ENCODE results near the gene NAV3.

DNA sequence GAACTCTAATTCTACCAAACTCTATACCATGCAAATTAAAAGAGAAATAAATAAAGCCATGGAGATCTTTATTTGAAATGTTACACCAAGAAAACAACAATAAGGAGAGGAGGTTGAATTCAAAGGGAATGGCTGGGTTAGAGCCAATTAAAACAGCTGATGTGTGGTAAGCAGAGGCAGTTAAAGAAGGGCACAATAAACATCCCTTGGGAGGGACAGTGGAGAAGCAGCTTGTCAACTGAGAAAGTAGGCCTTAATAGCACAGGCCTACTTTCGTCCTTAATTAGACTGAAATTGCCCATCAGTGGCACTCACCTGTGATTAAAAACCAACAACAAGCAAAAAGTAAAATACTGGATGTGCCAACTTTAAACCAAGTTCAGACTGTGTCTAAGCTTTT lies 16.3 kb upstream of the NAV3 start:
- TF ChIP-seq JUND (IDR thresholded peaks at IDR 0.05) (no peak), FOXM1 (IDR thresholded peaks at IDR 0.05; ENCODE audit: low read depth) (no peak), YY1 (IDR thresholded peaks at IDR 0.05; ENCODE audit: low read depth) (no peak)
- TF ChIP-seq, protein P1, sequence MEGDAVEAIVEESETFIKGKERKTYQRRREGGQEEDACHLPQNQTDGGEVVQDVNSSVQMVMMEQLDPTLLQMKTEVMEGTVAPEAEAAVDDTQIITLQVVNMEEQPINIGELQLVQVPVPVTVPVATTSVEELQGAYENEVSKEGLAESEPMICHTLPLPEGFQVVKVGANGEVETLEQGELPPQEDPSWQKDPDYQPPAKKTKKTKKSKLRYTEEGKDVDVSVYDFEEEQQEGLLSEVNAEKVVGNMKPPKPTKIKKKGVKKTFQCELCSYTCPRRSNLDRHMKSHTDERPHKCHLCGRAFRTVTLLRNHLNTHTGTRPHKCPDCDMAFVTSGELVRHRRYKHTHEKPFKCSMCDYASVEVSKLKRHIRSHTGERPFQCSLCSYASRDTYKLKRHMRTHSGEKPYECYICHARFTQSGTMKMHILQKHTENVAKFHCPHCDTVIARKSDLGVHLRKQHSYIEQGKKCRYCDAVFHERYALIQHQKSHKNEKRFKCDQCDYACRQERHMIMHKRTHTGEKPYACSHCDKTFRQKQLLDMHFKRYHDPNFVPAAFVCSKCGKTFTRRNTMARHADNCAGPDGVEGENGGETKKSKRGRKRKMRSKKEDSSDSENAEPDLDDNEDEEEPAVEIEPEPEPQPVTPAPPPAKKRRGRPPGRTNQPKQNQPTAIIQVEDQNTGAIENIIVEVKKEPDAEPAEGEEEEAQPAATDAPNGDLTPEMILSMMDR (IDR thresholded peaks at IDR 0.05), result no peak
